ENCODE data around the gene SPDYE11. TPM values are rescaled to one million over a fixed set of nuclear protein-coding genes. Genes with fewer than 3 reads are reported as not detected.
"Not testable (repeated sequence)": the region's sequence is repeated elsewhere in the genome, so short reads cannot be mapped to it uniquely, and the experiment has no call there.

Gene SPDYE11
- not detected for total RNA-seq

- H3K36me3 ChIP-seq; H3K27me3 ChIP-seq; H3K4me3 ChIP-seq; H3K9me3 ChIP-seq; DNase-seq; H3K27ac ChIP-seq; H3K4me1 ChIP-seq; intact Hi-C loops (cut with DNase I): not testable (repeated sequence)
- WGBS, 2 donors, result no CpG with 5 or more reads among the region's 8 CpGs
Measured at GRCh38 chr7:73057811-73058210, at the start of gene SPDYE11. Gene SPDYE11 (minus strand): TSS chr7:73057911. CDS start chr7:73056111, 1,800 bp downstream.

- WGBS, 2 donors, result no CpG with 5 or more reads among the region's 8 CpGs
Measured at GRCh38 chr7:73085938-73086337, 28.2 kb upstream of the SPDYE11 start, which contains the start of gene SPDYE9. Gene SPDYE9 (minus strand): TSS chr7:73086038. CDS start chr7:73084238, 1,800 bp downstream.

GRCh38 chr7:73029666-73030065 lies 28.0 kb downstream of the SPDYE11 start, which contains the start of gene SPDYE8:
Gene SPDYE8 (minus strand): TSS chr7:73029766. CDS start chr7:73027966, 1,800 bp downstream.
- WGBS, 2 donors, result no CpG with 5 or more reads among the region's 8 CpGs
- H3K4me1 ChIP-seq; intact Hi-C loops (cut with DNase I); DNase-seq; H3K27ac ChIP-seq; H3K36me3 ChIP-seq; H3K4me3 ChIP-seq; H3K27me3 ChIP-seq; H3K9me3 ChIP-seq: not testable (repeated sequence)

More at GRCh38 chr7:73085938-73086337, 28.2 kb upstream of the SPDYE11 start, which contains the start of gene SPDYE9:
- DNase-seq; H3K27me3 ChIP-seq; H3K36me3 ChIP-seq; H3K4me3 ChIP-seq; H3K9me3 ChIP-seq; intact Hi-C loops (cut with DNase I); H3K27ac ChIP-seq; H3K4me1 ChIP-seq: not testable (repeated sequence)

GRCh38 chr7:73006491-73006890 lies 51.2 kb downstream of the SPDYE11 start:
- H3K27me3 ChIP-seq; H3K9me3 ChIP-seq; DNase-seq; intact Hi-C loops (cut with DNase I); H3K36me3 ChIP-seq: not testable (repeated sequence)
- peak overlapping the region in 3 of 4 donors; percentile 56 to 73 (median 61) for H3K4me3 ChIP-seq
- WGBS, 2 donors, result 9 to 15% methylated on average over 9 to 10 of the region's 10 CpGs
- peaks cover 0 to 12% (median 3%) of the 10 kb centered on the region in 3 donors for H3K4me1 ChIP-seq
- peak overlapping the region in 2 of 4 donors; percentile 91 to 92 for H3K27ac ChIP-seq

- Histone ChIP-seq H3K4me1 (peaks cover 0 to 12% (median 3%) of the 10 kb centered on the region in 3 donors), H3K4me3 (peak overlapping the region; percentile 61 to 83 (median 67)), H3K27ac (peak overlapping the region; percentile 91 to 97 (median 92))
- DNase-seq; H3K27me3 ChIP-seq; H3K36me3 ChIP-seq; intact Hi-C loops (cut with DNase I); H3K9me3 ChIP-seq: not testable (repeated sequence)
- WGBS, 2 donors, result 0% methylated on average over 14 to 26 of the region's 66 CpGs
- peak in 3 of 4 donors; percentile 35 to 86 (median 67) for TF ChIP-seq POLR2A (IDR thresholded peaks at IDR 0.05)
Measured at GRCh38 chr7:73005693-73006447, 51.8 kb downstream of the SPDYE11 start.

GRCh38 chr7:73005356-73005692 lies 52.4 kb downstream of the SPDYE11 start:
- WGBS, 2 donors, result no CpG with 5 or more reads among the region's 30 CpGs
- DNase-seq; intact Hi-C loops (cut with DNase I); H3K27me3 ChIP-seq; H3K9me3 ChIP-seq; H3K36me3 ChIP-seq: not testable (repeated sequence)
- H3K4me3 ChIP-seq, result peak overlapping the region; percentile 61 to 83 (median 67)
- peaks cover 0 to 12% (median 3%) of the 10 kb centered on the region in 3 donors for H3K4me1 ChIP-seq
- H3K27ac ChIP-seq, result peak overlapping the region; percentile 91 to 97 (median 92)

- intact Hi-C loops (cut with DNase I); H3K36me3 ChIP-seq: not testable (repeated sequence)
- no CpG with 5 or more reads among the region's 11 CpGs for WGBS, 2 donors
Measured at GRCh38 chr7:72997887-72998468, 59.7 kb downstream of the SPDYE11 start.

More at GRCh38 chr7:72997887-72998468, 59.7 kb downstream of the SPDYE11 start:
- not testable (repeated sequence) for H3K27ac ChIP-seq, DNase-seq, H3K4me3 ChIP-seq, H3K9me3 ChIP-seq, H3K27me3 ChIP-seq, H3K4me1 ChIP-seq

Small RNAs within 50 kb of the gene (small RNA-seq; reads per million reads assigned to genes)
- gene RF00019, result 0 reads per million in 4 donors

Other genes starting within 250 kb of the SPDYE11 start
- 1 to 10 TPM; 2.0 to 5.1 (median 2.5) TPM for gene TYW1B, start 229.7 kb downstream of the SPDYE11 start, total RNA-seq
- 10 to 100 TPM; 12.0 to 20.8 (median 15.7) TPM for gene POM121, start 132.8 kb downstream of the SPDYE11 start, total RNA-seq
- gene TRIM74, start 88.4 kb downstream of the SPDYE11 start, total RNA-seq, result under 1 TPM in 1 of 4 donors, not detected in 3; 0.38 TPM
- gene SPDYE8, start 28.1 kb downstream of the SPDYE11 start, total RNA-seq, result not detected
- gene SPDYE9, start 28.1 kb upstream of the SPDYE11 start, total RNA-seq, result not detected

All from esophagus squamous epithelium (tissue), 5 donors.